GOT3 (cell line): Measurements from ENCODE around the gene RAB3B.
"Not testable (repeated sequence)": the region's sequence is repeated elsewhere in the genome, so short reads cannot be mapped to it uniquely, and the experiment has no call there.

Experiments
- DNase-seq: peaks from one replicate; lab custom pipeline; 2025; ENCODE audit warnings: mixed read lengths; lab: John Stamatoyannopoulos, UW

RAB3B gene

DNA sequence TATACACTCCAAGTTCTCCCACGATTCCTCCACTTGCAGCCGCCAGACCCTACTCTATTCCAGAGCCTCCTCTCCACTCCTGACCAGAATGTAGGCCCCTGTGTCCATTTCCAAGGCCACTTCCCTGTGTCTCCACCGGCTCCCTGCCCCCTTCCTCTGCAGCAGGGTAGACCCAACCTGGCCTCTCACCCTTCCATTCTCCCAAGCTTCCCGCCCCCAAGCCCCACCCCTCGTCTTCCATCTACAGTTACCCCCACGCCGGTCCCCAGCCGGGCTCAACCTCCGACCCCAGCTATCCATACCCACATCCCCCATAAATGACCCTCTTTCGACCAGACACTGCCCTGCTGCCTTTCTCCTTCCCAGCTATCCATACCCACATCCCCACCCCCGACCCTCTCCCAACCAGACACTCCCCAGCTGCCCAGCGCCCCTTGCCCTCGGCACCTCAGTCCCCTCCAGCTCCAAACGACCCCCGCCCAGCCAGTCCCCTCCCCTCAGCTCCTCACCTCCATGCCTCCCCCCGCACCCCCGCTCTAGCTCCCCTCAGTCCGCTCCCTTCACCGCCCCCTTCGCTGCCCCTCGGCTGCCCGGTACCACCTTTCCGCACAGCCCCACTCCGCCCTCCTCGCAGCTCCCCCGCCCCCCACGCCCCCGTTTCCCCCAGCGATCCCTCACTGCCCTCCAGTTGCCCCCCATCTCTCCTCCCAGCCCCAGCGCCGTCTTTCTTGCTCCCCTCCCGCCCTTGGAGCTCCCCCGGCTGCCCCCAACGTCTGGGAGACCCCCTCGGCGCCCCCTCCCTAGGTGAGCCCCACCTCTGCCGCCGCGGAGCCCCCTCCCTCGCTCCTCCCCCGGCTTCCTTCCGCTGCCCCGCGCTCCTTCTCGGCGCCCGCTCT lies 670 bp downstream of the RAB3B start:
- DNase-seq: no peak

DNA sequence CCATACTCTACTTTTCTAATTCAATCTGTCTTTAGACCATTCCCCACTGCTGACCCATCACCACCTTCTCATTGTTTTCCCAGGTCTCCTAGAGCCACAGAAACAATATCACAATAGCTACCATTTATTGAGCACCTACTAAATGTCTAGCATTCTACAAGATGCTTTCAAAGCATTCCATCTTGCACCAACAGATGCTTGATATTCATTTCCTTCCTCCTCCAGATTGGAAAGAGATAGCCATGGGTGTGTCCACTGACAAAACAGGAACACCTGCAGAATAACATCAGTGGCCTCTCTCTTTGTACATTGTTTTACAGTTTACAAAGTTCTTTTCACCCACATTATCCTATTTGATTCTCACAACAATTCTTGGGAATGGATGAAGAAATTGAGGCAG lies 2.2 kb downstream of the RAB3B start:
- DNase-seq: no peak

DNA sequence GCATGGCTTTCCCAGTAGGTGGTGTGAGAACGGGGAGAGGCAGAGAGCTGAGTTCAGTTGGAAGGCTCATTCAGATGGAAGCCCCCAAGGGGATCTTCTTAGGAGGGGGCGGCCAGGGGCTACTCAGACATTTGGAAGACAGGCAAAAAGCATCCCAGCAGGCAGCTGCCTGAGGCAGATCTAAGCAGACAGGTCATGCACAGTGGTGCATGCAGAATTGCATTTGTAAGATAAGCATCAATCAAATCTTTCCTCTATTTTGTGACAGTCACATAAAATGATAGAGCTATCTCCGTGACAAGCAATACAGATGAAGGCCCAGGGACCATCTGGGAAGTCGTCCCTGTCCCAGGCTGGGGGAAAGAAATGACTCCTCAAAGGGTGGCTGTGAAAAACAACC lies 3.8 kb downstream of the RAB3B start:
- no peak for DNase-seq

DNA sequence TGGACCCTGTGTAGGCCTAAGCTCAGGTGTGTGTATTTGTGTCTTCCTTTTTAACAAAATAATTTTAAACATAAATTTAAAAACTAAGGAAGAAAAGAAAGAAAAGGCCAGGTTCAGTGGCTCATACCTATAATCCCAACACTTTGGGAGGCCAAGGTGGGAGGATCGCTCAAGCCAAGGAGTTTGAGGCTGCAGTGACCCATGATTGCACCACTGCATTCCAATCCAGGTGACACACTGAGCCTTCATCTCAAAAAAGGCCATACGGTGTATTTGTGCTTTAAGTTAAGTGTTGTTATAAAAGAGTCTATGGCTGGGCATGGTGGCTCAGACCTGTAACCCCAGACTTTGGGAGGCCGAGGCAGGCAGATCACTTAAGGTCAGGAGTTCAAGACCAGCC lies 8.3 kb downstream of the RAB3B start:
- no peak for DNase-seq

DNA sequence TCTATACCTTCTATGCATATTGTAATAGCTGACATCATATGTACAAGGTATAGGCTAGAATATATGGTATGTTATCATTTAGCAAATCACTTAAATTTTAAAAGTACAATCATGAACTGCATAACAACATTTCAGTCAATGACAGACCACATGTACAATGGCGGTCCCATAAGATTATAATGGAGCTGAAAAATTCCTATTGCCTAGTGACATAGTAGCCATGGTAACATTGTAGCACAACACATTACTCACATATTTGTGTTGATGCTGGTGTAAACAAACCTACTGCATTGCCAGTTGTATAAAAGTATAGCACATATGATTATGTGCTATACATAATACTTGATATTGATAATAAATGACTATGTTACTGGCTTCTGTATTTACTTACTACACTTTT lies 8.9 kb downstream of the RAB3B start:
- no peak for DNase-seq

DNA sequence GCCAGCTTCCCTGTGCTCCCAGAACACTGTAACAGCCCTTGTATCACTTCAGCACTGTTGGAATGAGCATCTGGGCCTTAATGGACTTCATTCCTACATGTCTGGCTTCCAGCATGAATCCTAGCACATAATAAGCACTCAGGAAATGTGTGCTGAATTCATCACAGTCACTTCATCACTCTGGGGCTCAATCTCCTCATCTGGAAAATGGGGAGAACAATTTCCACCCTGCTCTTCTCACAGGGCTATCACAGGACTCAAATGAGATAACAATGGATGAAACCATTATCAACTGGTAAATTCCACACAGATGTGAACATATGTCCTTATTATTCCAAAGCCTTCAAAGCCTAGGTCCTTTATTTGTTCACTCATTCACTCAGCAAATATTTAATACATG lies 12.4 kb downstream of the RAB3B start:
- no peak for DNase-seq

DNA sequence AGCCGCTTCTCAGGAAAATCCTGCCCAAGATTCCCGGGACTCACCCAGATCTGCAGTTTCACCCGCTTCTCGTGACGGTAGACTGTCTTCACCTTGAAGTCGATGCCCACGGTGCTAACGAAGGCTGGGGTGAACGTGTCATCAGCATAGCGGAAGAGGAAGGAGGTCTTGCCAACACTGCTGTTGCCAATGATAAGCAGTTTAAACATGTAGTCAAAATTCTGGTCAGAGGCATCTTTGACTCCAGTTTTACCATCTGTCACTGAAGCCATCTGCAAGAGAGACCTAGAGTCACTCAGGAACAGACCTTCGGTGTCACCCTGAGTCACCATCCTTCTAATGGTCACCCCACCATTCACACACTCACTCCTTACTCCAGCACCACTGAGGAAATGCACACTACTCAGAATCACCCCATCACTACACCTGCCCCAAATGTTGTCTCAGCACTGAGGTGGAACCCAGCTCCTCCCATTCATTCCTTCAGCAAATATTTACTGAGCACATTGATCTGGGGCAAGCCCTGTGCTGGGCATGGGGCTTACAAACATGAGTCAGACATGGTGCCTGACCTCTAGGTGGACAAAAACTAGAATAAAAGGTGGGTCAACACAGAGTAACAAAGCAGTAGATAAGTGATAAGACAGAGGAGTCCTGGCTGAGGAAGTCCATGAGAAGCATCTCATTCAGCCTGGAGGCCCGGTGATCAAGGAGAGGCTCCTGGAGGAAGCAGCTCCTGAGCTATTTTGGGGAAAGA lies 13.5 kb downstream of the RAB3B start:
- no peak for DNase-seq

DNA sequence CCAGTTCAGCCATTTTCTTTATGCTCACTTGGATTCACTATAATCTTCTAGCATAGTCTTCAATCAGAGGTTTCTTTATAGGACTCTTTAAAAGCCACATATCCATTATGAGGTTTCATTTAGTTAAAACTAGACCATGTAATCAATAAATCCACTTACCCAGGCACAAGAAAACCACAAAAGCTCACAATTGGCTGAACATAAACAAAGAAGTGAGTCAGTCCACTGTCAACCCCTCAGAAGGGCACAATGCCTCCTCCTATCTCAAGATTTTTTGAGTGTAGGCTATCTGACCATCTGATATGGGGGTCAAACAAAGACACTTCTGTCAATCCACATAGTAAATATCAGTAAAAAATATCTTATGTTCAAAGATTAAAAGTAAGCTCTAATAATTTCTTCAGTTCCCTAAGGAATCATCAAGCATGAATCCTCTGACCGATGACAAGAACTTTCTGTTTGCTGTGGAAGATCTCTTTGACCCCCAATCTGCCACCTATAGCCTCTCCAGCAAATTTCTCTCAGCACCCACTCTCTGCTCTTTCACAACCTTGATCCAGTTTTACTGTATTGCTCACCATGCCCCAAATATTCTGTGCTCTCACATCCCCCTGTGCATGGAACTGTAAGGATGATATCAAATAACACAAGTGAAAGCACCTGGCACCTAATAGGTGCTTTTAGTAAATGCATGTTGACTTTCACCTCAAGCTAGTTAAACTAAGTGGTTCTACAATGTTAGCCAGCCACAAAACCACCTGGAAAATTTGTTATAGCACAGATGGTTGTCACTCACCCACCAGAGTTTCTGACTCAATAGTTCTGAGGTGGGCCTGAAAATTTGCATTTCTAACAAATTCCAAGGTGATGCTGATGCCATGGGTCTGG lies 16.7 kb downstream of the RAB3B start:
- no peak for DNase-seq

DNA sequence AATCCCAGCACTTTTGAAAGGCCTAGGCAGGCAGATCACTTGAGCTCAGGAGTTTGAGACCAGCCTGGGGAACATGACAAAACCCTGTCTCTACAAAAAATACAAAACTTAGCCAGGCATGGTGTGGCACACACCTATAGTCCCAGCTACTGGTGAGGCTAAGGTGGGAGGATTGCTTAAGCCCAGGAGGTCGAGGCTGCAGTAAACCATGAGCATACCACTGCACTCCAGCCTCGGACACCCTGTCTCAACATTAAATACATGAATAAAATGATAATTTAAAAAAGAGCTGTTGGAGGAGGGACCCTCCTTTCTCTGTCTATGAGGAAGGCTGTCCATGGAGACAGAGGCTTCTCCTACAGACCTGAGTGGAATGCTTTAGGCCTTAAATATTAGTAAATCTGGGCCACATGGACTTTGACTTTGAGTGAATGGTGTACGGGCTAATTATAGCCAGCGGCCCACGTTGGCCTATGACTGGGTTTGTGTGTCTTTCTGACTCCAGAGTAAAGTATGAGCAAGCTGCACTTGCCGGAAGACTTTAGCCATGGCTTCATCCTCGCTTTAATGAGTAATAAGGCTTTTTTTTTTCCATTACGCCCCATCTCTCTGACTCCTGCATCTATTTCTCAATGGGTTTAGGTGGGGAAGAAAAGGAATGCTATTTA lies 21.3 kb downstream of the RAB3B start:
- no peak for DNase-seq

DNA sequence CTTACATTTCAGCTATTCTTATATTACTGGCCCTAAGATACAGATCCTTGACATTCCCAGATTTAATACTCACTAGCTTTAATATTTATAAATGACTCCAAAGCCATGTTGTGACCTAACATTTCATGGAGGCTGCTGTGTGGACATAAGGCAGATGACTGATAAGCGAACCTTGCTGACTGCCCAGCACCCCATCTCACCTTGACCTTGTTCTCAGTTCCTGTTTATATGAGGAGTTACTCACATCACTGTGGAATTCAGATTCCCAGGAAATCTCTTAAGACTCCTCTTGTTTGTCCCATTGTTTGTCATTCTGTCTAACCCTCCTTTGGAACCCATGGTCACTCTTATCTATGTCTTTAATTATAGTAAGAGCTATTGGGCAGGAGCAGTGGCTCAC lies 21.9 kb downstream of the RAB3B start:
- DNase-seq: no peak

DNA sequence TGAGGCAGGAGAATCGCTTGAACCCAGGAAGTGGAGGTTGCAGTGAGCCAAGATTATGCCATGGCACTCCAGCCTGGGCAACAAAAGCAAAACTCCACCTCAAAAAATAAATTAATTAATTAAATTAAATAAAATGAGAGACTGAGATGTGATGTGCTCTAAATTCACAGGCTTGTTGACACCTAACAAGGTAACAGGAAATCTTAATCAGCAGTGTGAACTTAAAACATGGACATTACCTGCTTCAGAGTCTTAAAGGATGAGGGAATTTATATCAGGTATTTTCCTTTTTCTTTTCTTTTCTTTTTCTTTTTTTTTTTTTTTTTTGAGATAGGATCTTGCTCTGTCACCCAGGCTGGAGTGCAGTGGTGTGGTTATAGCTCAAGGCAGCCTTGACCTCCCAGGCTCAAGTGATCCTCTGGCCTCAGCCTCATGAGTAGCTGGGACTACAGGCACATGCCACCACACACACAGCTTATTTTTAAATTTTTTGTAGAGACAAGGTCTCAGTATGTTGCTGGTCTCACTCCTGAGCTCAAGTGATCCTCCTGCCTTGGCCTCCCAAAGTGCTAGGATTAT lies 23.2 kb downstream of the RAB3B start:
- DNase-seq: not testable (repeated sequence)

DNA sequence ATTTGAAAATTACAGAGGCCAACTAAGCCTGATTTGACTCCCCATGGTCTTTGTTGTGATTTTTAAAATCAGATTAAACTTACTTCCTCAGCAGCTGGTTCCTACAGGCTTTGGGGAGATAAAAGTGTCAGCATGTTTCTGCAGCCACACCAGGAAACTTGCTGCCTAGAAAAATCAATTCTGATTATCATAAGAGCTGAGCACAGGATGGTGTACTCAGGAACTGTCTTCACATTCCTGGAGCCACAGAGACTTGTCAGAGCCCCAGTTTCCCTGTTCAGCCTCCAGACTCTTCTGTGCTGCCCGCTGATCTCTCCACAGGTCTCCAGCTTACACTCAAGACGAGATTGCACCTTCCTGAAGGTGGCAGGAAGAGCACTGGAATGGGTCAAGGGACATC lies 23.9 kb downstream of the RAB3B start:
- no peak for DNase-seq

DNA sequence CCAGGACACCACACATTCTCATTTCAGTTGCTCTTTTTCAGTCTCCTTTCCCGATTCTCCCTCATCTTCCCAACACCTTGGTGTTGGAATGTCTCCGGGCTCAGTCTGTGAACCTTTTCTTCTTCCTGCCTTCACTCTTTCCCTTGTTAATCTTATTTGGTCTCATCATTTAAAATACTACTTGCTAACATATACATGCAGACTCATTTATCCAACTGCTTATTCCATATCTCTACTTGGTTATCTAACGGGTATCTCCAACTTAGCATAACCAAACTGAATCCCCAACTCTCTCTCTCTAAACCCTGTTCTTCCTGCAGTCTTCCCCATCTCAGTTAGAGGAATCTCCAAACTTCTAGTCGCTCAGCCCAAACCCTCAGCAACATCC lies 26.2 kb downstream of the RAB3B start:
- no peak for DNase-seq

DNA sequence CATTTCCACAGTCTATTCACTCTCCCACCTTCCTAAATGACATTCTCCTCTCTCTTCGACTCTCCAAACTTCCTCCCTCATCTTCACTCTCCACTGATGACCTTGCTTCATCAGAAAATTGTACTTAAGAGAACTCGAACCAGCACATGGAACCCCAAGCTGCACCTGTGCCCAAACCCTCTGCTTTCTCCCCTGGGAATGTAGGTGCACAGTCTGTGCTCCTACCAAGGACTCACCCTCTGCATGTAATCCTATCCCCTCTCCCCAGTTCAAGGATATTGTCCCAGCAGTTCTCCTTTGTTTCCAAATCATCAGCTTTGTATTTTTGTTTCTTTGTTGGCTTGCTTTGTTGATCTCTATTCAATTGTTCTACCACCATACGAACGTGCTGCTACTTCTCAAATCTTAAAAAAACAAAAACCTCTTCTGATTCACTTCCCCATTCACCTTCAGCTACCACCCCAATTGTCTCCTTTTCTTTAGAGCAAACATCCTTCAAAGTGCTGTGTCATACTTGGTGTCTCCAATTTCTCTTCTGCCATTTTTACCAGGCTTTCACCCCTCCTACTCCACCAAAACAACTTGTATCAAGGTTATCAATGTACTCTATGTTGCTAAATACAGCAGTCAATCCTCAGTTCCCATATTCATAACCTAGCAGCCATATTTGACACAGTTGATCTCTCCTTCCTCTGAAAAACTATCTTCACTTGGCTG lies 26.8 kb downstream of the RAB3B start:
- DNase-seq: no peak

DNA sequence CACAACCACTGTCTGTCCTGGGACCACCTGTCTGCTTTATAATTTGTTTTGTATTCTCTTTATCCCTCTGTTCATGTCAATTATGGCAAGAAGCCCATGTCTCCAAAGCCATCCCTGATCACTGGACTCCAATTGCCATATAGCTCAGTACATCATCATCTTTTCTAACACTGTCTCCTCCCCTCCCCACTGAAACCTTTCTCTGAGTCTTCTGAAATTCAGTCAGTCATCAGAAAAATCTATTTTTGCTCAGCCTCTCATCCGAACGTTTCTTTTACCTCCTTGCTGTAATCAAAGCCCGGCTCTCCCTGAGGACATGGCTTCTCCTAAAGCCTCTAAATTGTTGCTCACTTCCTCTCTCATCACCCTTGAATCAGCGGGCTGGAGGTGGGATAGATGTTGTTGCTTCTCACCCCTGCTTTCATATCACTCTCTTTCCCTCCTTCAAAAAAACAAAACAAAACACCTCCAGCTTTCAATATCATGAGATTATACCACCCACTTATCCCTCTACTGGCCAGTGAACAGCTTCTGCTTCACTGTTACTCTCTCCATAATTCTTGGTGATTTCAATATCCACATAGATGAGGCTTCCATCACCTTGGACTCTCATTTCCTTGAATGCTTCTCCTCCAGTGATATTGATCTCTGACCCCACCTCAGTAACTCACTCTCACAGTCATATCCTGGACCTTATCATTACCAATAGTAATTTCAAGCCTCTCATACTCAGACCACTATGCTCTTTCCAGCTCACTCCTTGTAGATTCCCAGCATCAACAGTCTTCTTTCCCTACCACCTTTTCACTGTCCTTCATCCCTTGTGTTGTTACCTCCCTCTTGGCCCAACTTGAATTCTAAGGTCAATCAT lies 27.8 kb downstream of the RAB3B start:
- DNase-seq: no peak

DNA sequence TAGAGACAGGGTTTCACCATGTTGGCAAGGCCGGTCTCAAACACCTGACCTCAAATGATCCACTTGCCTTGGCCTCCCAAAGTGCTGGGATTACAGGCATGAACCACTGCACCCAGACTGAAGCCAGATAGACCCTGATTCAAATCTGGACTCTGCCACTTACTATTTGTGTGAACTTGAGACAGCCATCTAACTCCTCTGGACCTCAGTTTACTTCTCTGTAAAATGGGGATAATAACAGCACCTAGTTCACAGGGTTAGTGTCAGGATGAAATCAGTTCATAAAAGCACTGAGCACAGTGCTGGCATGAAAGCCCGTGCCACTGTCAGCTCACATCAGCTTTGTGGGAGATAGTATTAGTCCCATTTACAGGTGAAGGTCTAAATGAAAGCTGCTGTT lies 28.5 kb downstream of the RAB3B start:
- no peak for DNase-seq

DNA sequence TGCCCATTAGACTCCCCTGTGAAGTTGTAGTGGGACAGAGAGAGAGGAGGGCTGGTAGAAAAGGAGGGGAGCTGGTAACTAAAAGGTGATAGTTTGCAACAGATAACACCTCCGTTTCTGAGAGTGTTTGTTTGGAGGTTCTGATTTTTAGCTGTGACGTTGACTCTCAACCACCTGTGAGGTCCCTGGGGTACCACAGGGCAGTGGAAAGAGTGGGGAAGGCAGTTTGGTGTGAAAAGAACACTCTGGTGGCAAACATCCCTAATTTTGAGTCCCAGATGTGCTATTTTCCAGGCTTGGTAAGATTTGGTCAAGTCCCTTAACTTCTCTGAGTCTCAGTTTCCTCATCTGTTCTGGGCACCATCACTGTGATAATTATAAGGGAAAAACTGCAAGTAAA lies 29.3 kb downstream of the RAB3B start:
- DNase-seq: no peak

DNA sequence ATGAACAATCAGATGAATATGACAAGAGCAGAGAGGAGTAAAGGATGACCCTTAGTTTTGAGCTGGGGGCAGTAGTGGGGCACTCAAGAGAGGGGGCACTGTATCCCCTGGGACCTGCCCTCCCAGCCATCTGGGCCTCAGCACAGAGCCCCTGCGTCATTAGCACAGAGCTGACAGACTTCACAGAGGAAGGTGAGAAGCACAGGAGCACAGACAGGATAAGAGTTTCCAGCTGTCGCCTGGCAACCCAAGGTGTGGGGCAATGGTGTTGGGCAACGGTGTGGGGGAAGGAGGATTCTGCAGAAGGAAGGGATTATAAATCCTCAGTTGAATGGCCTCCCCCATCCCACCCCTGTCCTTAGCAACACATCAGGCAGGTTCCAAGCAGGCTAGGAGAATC lies 30.2 kb downstream of the RAB3B start:
- DNase-seq: no peak

DNA sequence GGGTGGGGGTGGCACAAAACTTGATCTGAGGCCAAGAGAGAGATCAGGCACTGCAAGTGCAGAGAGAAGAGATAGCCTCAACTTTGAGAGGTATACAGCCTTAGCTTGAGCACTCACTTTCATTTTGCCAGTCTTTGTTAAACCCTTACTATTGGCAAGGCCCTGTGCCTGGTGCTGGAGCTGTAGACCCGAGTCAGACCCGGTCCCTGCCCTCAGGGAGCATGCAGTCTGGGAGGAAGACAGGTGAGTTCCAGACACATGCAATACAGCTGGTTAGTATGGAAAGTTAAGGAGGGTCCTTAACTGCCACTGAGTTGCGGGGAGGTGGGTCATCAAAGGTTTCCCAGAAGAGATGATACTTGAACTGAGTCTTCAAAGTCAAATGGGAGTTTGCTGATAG lies 31.7 kb downstream of the RAB3B start:
- DNase-seq: no peak

DNA sequence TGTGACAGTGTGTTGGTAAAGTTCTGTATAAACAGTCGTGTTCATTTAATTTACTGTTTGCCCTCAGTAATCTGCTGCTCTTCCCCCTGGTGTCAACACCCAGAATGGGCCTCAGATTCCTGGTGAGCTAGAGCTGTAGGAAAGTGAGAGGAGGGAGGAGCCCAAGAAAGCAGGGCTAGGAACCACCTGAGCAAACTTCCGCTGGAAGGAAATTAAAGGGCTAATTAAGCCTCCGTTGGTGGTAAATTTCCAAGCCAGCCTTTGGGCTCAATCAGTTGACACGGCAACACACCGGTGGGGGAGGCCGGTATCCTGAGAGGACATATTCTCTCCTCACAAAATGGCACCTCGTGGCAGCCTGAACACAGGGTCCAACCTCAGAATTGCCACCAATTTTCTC lies 32.9 kb downstream of the RAB3B start:
- no peak for DNase-seq
